Gastrocnemius medialis (tissue), 4 donors: ENCODE results near the gene RPUSD1. TPM values are rescaled to one million over a fixed set of nuclear protein-coding genes. Genes with fewer than 3 reads are reported as not detected.

ENCODE experiments used
- ATAC-seq, 2 donors: fragments of 150-250 bp; one replicate each; pipeline ENCODE4 v1.9.1; 2016
- DNase-seq, 2 donors: peaks; one replicate each; pipeline ENCODE4 v3.0.0-alpha.2; 2019
- H3K27ac ChIP-seq, 4 donors: fragments of 200-600 bp; sonication (generic); 1 replicate in 1 of 4; 2 replicates in 3 of 4; pipeline ENCODE4 v1.5.1; 2016 to 2018; ENCODE audit warnings: mild to moderate bottlenecking in 2 of 4, moderate library complexity in 1 of 4
- H3K27me3 ChIP-seq, 3 donors: fragments of 200-600 bp; sonication (generic) in 2 of 3; 1 replicate in 1 of 3; 2 replicates in 2 of 3; pipeline versions ENCODE4 v1.5.1 to v1.6.0; 2016 to 2019; ENCODE audit warnings: mild to moderate bottlenecking in 1 of 3, moderate library complexity in 1 of 3
- H3K36me3 ChIP-seq, 2 donors: fragments of 200-600 bp; sonication (generic) in 1 of 2; one replicate each; pipeline ENCODE4 v1.5.1; 2017 to 2018
- H3K4me1 ChIP-seq, 2 donors: fragments of 200-600 bp; sonication (generic) in 1 of 2; one replicate each; pipeline ENCODE4 v1.5.1; 2016 to 2017; ENCODE audit warnings: mild to moderate bottlenecking in 2 of 2
- H3K4me3 ChIP-seq, 4 donors: fragments of 200-600 bp; sonication (generic) in 3 of 4; 1 replicate in 1 of 4; 2 replicates in 3 of 4; pipeline ENCODE4 v1.5.1; 2016 to 2019; ENCODE audit warnings: mild to moderate bottlenecking in 2 of 4
- H3K9me3 ChIP-seq, 3 donors: fragments of 200-600 bp; sonication (generic) in 2 of 3; 1 replicate in 1 of 3; 2 replicates in 2 of 3; pipeline ENCODE4 v1.5.1; 2016 to 2019
- CTCF ChIP-seq, 5 experiments: fragments of 450-650 bp in 3 of 5; fragments of 200-600 bp in 2 of 5; sonication (generic) in 2 of 5; IDR thresholded peaks in 4 of 5; conservative IDR thresholded peaks in 1 of 5; 1 replicate in 4 of 5; 2 replicates in 1 of 5; pipeline ENCODE4 v1.5.1; 2016 to 2019; ENCODE audit warnings: antibody characterized with exemption in 5 of 5, mild to moderate bottlenecking in 3 of 5, moderate library complexity in 3 of 5
- POLR2A ChIP-seq, 2 donors: fragments of 450-650 bp; IDR thresholded peaks; one replicate each; pipeline ENCODE4 v1.6.1; 2017; ENCODE audit warnings: antibody characterized with exemption in 2 of 2, mild to moderate bottlenecking in 2 of 2, moderate library complexity in 2 of 2
- in situ Hi-C, 4 donors: fragments of 200-750 bp; cut with MboI; loops; one replicate each; pipeline versions ENCODE4 v1.15.0 to v1.8.0; 2017; ENCODE audit warnings: low sequenced_read_pairs in 4 of 4
- intact Hi-C: fragments of 100-400 bp; cut with DNase I; formaldehyde crosslinking; loops from one replicate; pipeline ENCODE4 v1.15.1; 2023; ENCODE audit warnings: low total_unique reads
- total RNA-seq, 4 donors: library from RNA; depleted of rRNA; stranded (reverse); fragments of >200 nt; gene quantifications; one replicate each; pipeline versions ENCODE4 v1.1.0 to v1.2.3, GENCODE V29; 2016

The RPUSD1 gene
- total RNA-seq, 4 donors from 2014 or later, result 7.8 to 23.8 (median 15.2) TPM

- H3K36me3 ChIP-seq, result no peaks in the 10 kb centered on the region
- DNase-seq, result no peak
- no peak overlapping the region for H3K4me3 ChIP-seq
- ATAC-seq, result no peak
- no peak overlapping the region for H3K27ac ChIP-seq
- H3K4me1 ChIP-seq, result no peaks in the 10 kb centered on the region
- H3K9me3 ChIP-seq, result no peaks in the 10 kb centered on the region
- intact Hi-C loops, result no loop called here
- H3K27me3 ChIP-seq, result peaks cover 12 to 31% (median 15%) of the 10 kb centered on the region in 3 donors
- TF ChIP-seq CTCF (IDR thresholded peaks at IDR 0.05 in 4 of 5, conservative IDR thresholded peaks at IDR 0.05 in 1 of 5), result no peak
- TF ChIP-seq POLR2A (IDR thresholded peaks at IDR 0.05), result no peak
- in situ Hi-C loops, result no loop called here
These were observed 37.7 kb downstream of the RPUSD1 start for GRCh38 chr16:750485-750884.

- DNase-seq (no peak), ATAC-seq (no peak)
- Histone ChIP-seq H3K9me3 (no peaks in the 10 kb centered on the region), H3K27ac (no peak overlapping the region), H3K36me3 (no peaks in the 10 kb centered on the region), H3K4me1 (no peaks in the 10 kb centered on the region), H3K4me3 (no peak overlapping the region), H3K27me3 (peaks cover 10 to 29% (median 13%) of the 10 kb centered on the region in 3 donors)
- TF ChIP-seq POLR2A (IDR thresholded peaks at IDR 0.05), result no peak
- no peak for TF ChIP-seq CTCF (IDR thresholded peaks at IDR 0.05 in 4 of 5, conservative IDR thresholded peaks at IDR 0.05 in 1 of 5)
- in situ Hi-C loops (no loop called here), intact Hi-C loops (no loop called here)
These were observed 39.2 kb downstream of the RPUSD1 start for GRCh38 chr16:749010-749409.

- DNase-seq, result no peak
- no peak for ATAC-seq
- Histone ChIP-seq H3K9me3 (no peaks in the 10 kb centered on the region), H3K27me3 (peaks cover 6 to 31% (median 11%) of the 10 kb centered on the region in 3 donors), H3K36me3 (no peaks in the 10 kb centered on the region), H3K4me3 (no peak overlapping the region), H3K4me1 (no peaks in the 10 kb centered on the region), H3K27ac (no peak overlapping the region)
- in situ Hi-C loops (no loop called here), intact Hi-C loops (no loop called here)
- TF ChIP-seq CTCF (IDR thresholded peaks at IDR 0.05 in 4 of 5, conservative IDR thresholded peaks at IDR 0.05 in 1 of 5), result no peak
These were observed 40.0 kb downstream of the RPUSD1 start for GRCh38 chr16:747978-748746.

GRCh38 chr16:746637-747036 lies 41.5 kb downstream of the RPUSD1 start:
- H3K27me3 ChIP-seq, result peaks cover 3 to 15% (median 5%) of the 10 kb centered on the region in 3 donors
- no peaks in the 10 kb centered on the region for H3K9me3 ChIP-seq
- H3K4me3 ChIP-seq, result no peak overlapping the region
- intact Hi-C loops (no loop called here), in situ Hi-C loops (no loop called here)
- DNase-seq (no peak), ATAC-seq (no peak)
- TF ChIP-seq CTCF (IDR thresholded peaks at IDR 0.05 in 4 of 5, conservative IDR thresholded peaks at IDR 0.05 in 1 of 5) (no peak), POLR2A (IDR thresholded peaks at IDR 0.05) (no peak)
- no peaks in the 10 kb centered on the region for H3K4me1 ChIP-seq
- no peaks in the 10 kb centered on the region for H3K36me3 ChIP-seq
- no peak overlapping the region for H3K27ac ChIP-seq
